ENCODE results near the gene OR2B6.

- TF ChIP-seq CTCF (IDR thresholded peaks at IDR 0.05; ENCODE audit: insufficient read depth, low read depth, low read length) (no peak), EZH2 (IDR thresholded peaks at IDR 0.05; ENCODE audit: insufficient read depth, low read length) (no peak)
These were observed 44.3 kb downstream of the OR2B6 start for GRCh38 chr6:28001351-28001750.
